GM23248 (cell line): ENCODE results near the gene TRIM42.

Experiments
- EZH2 ChIP-seq: fragments of 200-600 bp; sonication (generic); IDR thresholded peaks from 2 replicates; pipeline ENCODE4 v1.6.1; 2018; ENCODE audit warnings: antibody characterized with exemption, mild to moderate bottlenecking; ENCODE audit not compliant: insufficient read depth, poor library complexity, severe bottlenecking
- EZH2phosphoT487 ChIP-seq: fragments of 200-600 bp; sonication (generic); IDR thresholded peaks from 2 replicates; pipeline ENCODE4 v1.6.1; 2018; ENCODE audit warnings: antibody characterized with exemption, moderate library complexity, mild to moderate bottlenecking, low read depth; ENCODE audit not compliant: insufficient read depth

- no peak for TF ChIP-seq EZH2phosphoT487
- TF ChIP-seq EZH2: no peak
Measured at GRCh38 chr3:140635276-140635675, 42.6 kb upstream of the TRIM42 start.
